MCF 10A (cell line): ENCODE measurements around the gene BTBD17. TPM values are rescaled to one million over a fixed set of nuclear protein-coding genes. Genes with fewer than 3 reads are reported as not detected.

ENCODE experiments used
- BruUV-seq: library from RNA; stranded (reverse); fragments of 400-500 nt; replicated peaks from 2 replicates; lab custom pipeline; 2021; lab: Mats Ljungman, UMichigan
- CTCF ChIA-PET: fragments of 300-600 bp; sonication (Branson Sonifier 250); formaldehyde crosslinking; extraction: SDS; loops from one replicate; lab custom pipeline; 2021; ENCODE audit warnings: antibody characterized with exemption, inconsistent platforms; lab: Yijun Ruan, JAX
- POLR2A ChIA-PET: fragments of 300-600, 350-650 bp; sonication (Branson Sonifier 250); formaldehyde crosslinking; extraction: SDS; loops from one replicate; lab custom pipeline; 2020; ENCODE audit warnings: antibody characterized with exemption, inconsistent platforms; lab: Yijun Ruan, JAX
- DNase-seq: peaks from one replicate; pipeline ENCODE4 v3.0.0-alpha.2; 2018; ENCODE audit not compliant: unreplicated experiment
- H3K27ac Mint-ChIP-seq: one replicate; pipeline ENCODE4 v1.8.0; 2022; ENCODE audit warnings: mild to moderate bottlenecking, low read depth, mixed read lengths; ENCODE audit not compliant: unreplicated experiment
- H3K27me3 Mint-ChIP-seq: one replicate; pipeline ENCODE4 v1.8.0; 2022; ENCODE audit warnings: mixed read lengths; ENCODE audit not compliant: insufficient read depth, unreplicated experiment
- H3K36me3 Mint-ChIP-seq: one replicate; pipeline ENCODE4 v1.8.0; 2022; ENCODE audit warnings: mild to moderate bottlenecking, moderate library complexity, mixed read lengths; ENCODE audit not compliant: insufficient read depth, unreplicated experiment
- H3K4me1 Mint-ChIP-seq: one replicate; pipeline ENCODE4 v1.8.0; 2022; ENCODE audit warnings: mixed read lengths; ENCODE audit not compliant: insufficient read depth, unreplicated experiment
- H3K4me3 Mint-ChIP-seq: one replicate; pipeline ENCODE4 v1.8.0; 2022; ENCODE audit warnings: mild to moderate bottlenecking, moderate library complexity, mixed read lengths; ENCODE audit not compliant: unreplicated experiment
- H3K9me3 Mint-ChIP-seq: one replicate; pipeline ENCODE4 v1.8.0; 2022; ENCODE audit warnings: mixed read lengths; ENCODE audit not compliant: unreplicated experiment
- CTCF ChIP-seq: fragments of 200-600 bp; IDR thresholded peaks from one replicate; pipeline ENCODE4 v1.8.0; 2022; ENCODE audit warnings: antibody characterized with exemption, mild to moderate bottlenecking; ENCODE audit not compliant: unreplicated experiment
- intact Hi-C: fragments of 100-400 bp; cut with micrococcal nuclease; formaldehyde crosslinking; loops from 2 replicates; pipeline ENCODE4 v1.14.1; 2022
- total RNA-seq: library from RNA; stranded (reverse); gene quantifications from 2 replicates; pipeline ENCODE4 v1.2.3, GENCODE V29; 2022

BTBD17 gene
- total RNA-seq, 1 experiment from 2014 or later: not detected

- peaks cover 30% of the 10 kb centered on the region for H3K27me3 Mint-ChIP-seq
- BruUV-seq: no TSS peak
- no peaks in the 10 kb centered on the region for H3K9me3 Mint-ChIP-seq
- no peak overlapping the region for H3K27ac Mint-ChIP-seq
- H3K36me3 Mint-ChIP-seq: no peaks in the 10 kb centered on the region
- CTCF ChIA-PET: interaction anchor here (0.7 kb wide), 1 partner anchor 15 kb away, joined by 5 read pairs; no protein-coding TSS in a partner anchor
- H3K4me1 Mint-ChIP-seq: no peaks in the 10 kb centered on the region
- TF ChIP-seq CTCF: no peak
- POLR2A ChIA-PET: no interaction called here
- H3K4me3 Mint-ChIP-seq: no peak overlapping the region
- intact Hi-C loops: no loop called here
- no peak for DNase-seq
Observed at GRCh38 chr17:74344658-74345057, 17.0 kb downstream of the BTBD17 start.

- CTCF ChIA-PET: interaction anchor here (0.7 kb wide), 1 partner anchor 14 kb away, joined by 5 read pairs; no protein-coding TSS in a partner anchor
- H3K27ac Mint-ChIP-seq: no peak overlapping the region
- H3K27me3 Mint-ChIP-seq: peaks cover 26% of the 10 kb centered on the region
- POLR2A ChIA-PET: no interaction called here
- peaks cover 4% of the 10 kb centered on the region for H3K36me3 Mint-ChIP-seq
- H3K9me3 Mint-ChIP-seq: no peaks in the 10 kb centered on the region
- DNase-seq: no peak
- intact Hi-C loops: no loop called here
- TF ChIP-seq CTCF: no peak
- no peaks in the 10 kb centered on the region for H3K4me1 Mint-ChIP-seq
- no peak overlapping the region for H3K4me3 Mint-ChIP-seq
- no TSS peak for BruUV-seq
Observed at GRCh38 chr17:74343526-74344284, 18.0 kb downstream of the BTBD17 start.

GRCh38 chr17:74343121-74343520, 18.5 kb downstream of the BTBD17 start:
- ChIA-PET CTCF (interaction anchor here (0.6 kb wide), 1 partner anchor 522 kb away, joined by 3 read pairs; no protein-coding TSS in a partner anchor), POLR2A (no interaction called here)
- no peak for TF ChIP-seq CTCF
- Mint-ChIP-seq H3K27ac (no peak overlapping the region), H3K4me3 (no peak overlapping the region), H3K4me1 (no peaks in the 10 kb centered on the region), H3K27me3 (peaks cover 20% of the 10 kb centered on the region), H3K9me3 (no peaks in the 10 kb centered on the region), H3K36me3 (peaks cover 7% of the 10 kb centered on the region)
- intact Hi-C loops: no loop called here
- DNase-seq: no peak
- no TSS peak for BruUV-seq

- ChIA-PET POLR2A (no interaction called here), CTCF (no interaction called here)
- intact Hi-C loops: no loop called here
- H3K36me3 Mint-ChIP-seq: peaks cover 7% of the 10 kb centered on the region
- H3K27ac Mint-ChIP-seq: no peak overlapping the region
- BruUV-seq: no TSS peak
- H3K4me1 Mint-ChIP-seq: no peaks in the 10 kb centered on the region
- no peak for TF ChIP-seq CTCF
- no peaks in the 10 kb centered on the region for H3K9me3 Mint-ChIP-seq
- no peak for DNase-seq
- peaks cover 21% of the 10 kb centered on the region for H3K27me3 Mint-ChIP-seq
- H3K4me3 Mint-ChIP-seq: no peak overlapping the region
Observed at GRCh38 chr17:74342224-74342623, 19.4 kb downstream of the BTBD17 start.
